Heart right ventricle (tissue), 16 donors: ENCODE measurements around the gene TERF2IP. TPM values are rescaled to one million over a fixed set of nuclear protein-coding genes. Genes with fewer than 3 reads are reported as not detected.

Source experiments
- ATAC-seq, 8 donors: fragments of 200-7000 bp; cut with Tn5 transposase; one replicate each; pipeline ENCODE4 v1.9.1; 2020; ENCODE audit warnings: mild to moderate bottlenecking in 8 of 8, moderate library complexity in 8 of 8, moderate number of reproducible peaks in 1 of 8
- DNase-seq, 2 donors: peaks; one replicate each; pipeline ENCODE4 v3.0.0-alpha.2; 2020
- H3K27ac ChIP-seq, 10 donors: fragments of 200-600 bp; sonication (generic) in 2 of 10; one replicate each; pipeline versions ENCODE4 v1.5.0 to v1.8.0; 2020 to 2022; ENCODE audit warnings: mild to moderate bottlenecking in 3 of 10
- H3K27me3 ChIP-seq, 7 donors: fragments of 200-600 bp; one replicate each; pipeline ENCODE4 v1.8.0; 2021 to 2022; ENCODE audit warnings: mild to moderate bottlenecking in 2 of 7
- H3K36me3 ChIP-seq, 9 donors: fragments of 200-600 bp; sonication (generic) in 1 of 9; one replicate each; pipeline versions ENCODE4 v1.5.0 to v1.8.0; 2020 to 2022; ENCODE audit warnings: mild to moderate bottlenecking in 2 of 9
- H3K4me1 ChIP-seq, 9 donors: fragments of 200-600 bp; sonication (generic) in 1 of 9; one replicate each; pipeline versions ENCODE4 v1.5.0 to v1.8.0; 2020 to 2022; ENCODE audit warnings: mild to moderate bottlenecking in 4 of 9
- H3K4me3 ChIP-seq, 10 donors: fragments of 200-600 bp; sonication (generic) in 2 of 10; one replicate each; pipeline versions ENCODE4 v1.5.0 to v1.8.0; 2020 to 2022; ENCODE audit warnings: mild to moderate bottlenecking in 7 of 10, moderate library complexity in 2 of 10
- H3K9me3 ChIP-seq, 11 donors: fragments of 200-600 bp in 10 of 11; sonication (generic) in 2 of 11; one replicate each; pipeline versions ENCODE4 v1.5.0 to v1.8.0; 2013 to 2022; ENCODE audit warnings: mild to moderate bottlenecking in 2 of 11, control low read depth in 1 of 11, moderate library complexity in 1 of 11
- CTCF ChIP-seq, 9 donors: fragments of 200-600 bp; sonication (generic) in 2 of 9; IDR thresholded peaks; one replicate each; pipeline versions ENCODE4 v1.5.0 to v1.8.0; 2021 to 2022; ENCODE audit warnings: antibody characterized with exemption in 9 of 9, mild to moderate bottlenecking in 5 of 9, moderate library complexity in 1 of 9
- WGBS, 2 donors: extraction: QIAGEN DNeasy Blood & Tissue Kit; methylation state at CpG; one replicate each; pipeline ENCODE4 v1.1.7; 2013; ENCODE audit warnings: inconsistent platforms in 1 of 2; 5-methylcytosine and 5-hydroxymethylcytosine counted together
- intact Hi-C, 10 donors: fragments of 100-400 bp; cut with DNase I; formaldehyde crosslinking; loops; one replicate each; pipeline versions ENCODE4 v1.11.1 to v1.14.2; 2022
- polyA plus RNA-seq, 2 donors: library from polyadenylated mRNA; stranded (reverse); fragments of 200-250 nt; gene quantifications; one replicate each; pipeline ENCODE4 v1.2.3, GENCODE V29; 2013
- total RNA-seq, 10 donors: library from RNA; stranded (reverse); fragmentation: NEBNext Ultra II Directional in 3 of 10; extraction: Animal tissue kit (Norgen Biotek cat#: 25700) in 3 of 10; gene quantifications; one replicate each; pipeline versions ENCODE4 v1.2.1 to v1.2.4, GENCODE V29; 2021 to 2023
- donor health status: Arrhythmogenic right ventricular cardiomyopathy.
- donor health status: ischemic (EF 13 %, LVEDD 7.1; RV severe dilation, severe dysfunction).
- donor health status: healthy with polysubstance abuse.
- donor health status: DM: no; HTN: yes; CAD: no.
- donor health status: DM: no; HTN: no; CAD: no.
- donor health status: ischemic (EF 25% LVEDD 6.9; RV normal size, moderate dysfunction).
- donor health status: ischemic (EF 25% LVEDD 5.7; RV mildly dilated, moderate dysfunction).
- donor health status: healthy.
- donor health status: DM: yes; HTN: yes; CAD: no.
- donor health status: Ischemic cardiomyopathy.
- donor health status: ischemic (EF 35%, LVEDD 5.7; RV mildly dilated, moderate dysfunction).
- donor health status: nonischemic (EF 11% LVEDD 7.7; RV severe dilation, severe dysfunction).
- donor health status: DM: yes; HTN: yes; CAD: no.
- donor health status: PGD.
- donor health status: ischemic (EF 29% LVEDD 5.4; RV normal size, mild dysfunction).
- donor health status: nonischemic (EF 23%, LVEDD 6.1; RV moderate dilation, normal function).

Gene TERF2IP
- total and polyA plus RNA-seq, 12 donors, result 43.3 to 79.3 (median 64.5) TPM

GRCh38 chr16:75622761-75623605, 24.6 kb upstream of the TERF2IP start, which contains the start of gene ADAT1:
Gene ADAT1 (minus strand): TSS chr16:75623281. CDS start chr16:75620799, 2,482 bp downstream.
- peaks cover 0 to 55% (median 18%) of the 10 kb centered on the region in 9 donors for H3K36me3 ChIP-seq
- ATAC-seq (peak; percentile 97 to 99 (median 98)), DNase-seq (peak; percentile 97 to 98)
- H3K27ac ChIP-seq, result peak within 1 kb of the TSS; percentile 53 to 98 (median 92)
- no peaks in the 10 kb centered on the region for H3K9me3 ChIP-seq
- intact Hi-C loops, result loop anchor here in 9 of 10 donors (1.0 to 10.0 kb wide), 14 partner anchors 24 to 158 kb away; partner anchors contain the start of genes GABARAPL2 (in 5 of the 9), TMEM231 (in 2 of the 9), KARS1 (in 1 of the 9) and TERF2IP (in 1 of the 9)
- no peaks in the 10 kb centered on the region for H3K27me3 ChIP-seq
- WGBS, 2 donors, result 0 to 1% methylated on average over 62 of the region's 62 CpGs
- H3K4me1 ChIP-seq, result peaks cover 0 to 39% (median 24%) of the 10 kb centered on the region in 9 donors
- TF ChIP-seq CTCF (IDR thresholded peaks at IDR 0.05), result peak in 1 of 9 donors; percentile 15
- H3K4me3 ChIP-seq, result peak within 1 kb of the TSS; percentile 57 to 90 (median 72)

GRCh38 chr16:75624921-75625334, 22.6 kb upstream of the TERF2IP start:
- TF ChIP-seq CTCF (IDR thresholded peaks at IDR 0.05), result no peak
- ATAC-seq (no peak), DNase-seq (no peak)
- H3K4me3 ChIP-seq, result no peak overlapping the region
- peaks cover 0 to 46% (median 24%) of the 10 kb centered on the region in 9 donors for H3K4me1 ChIP-seq
- intact Hi-C loops, result loop anchor here in 9 of 10 donors (5.0 to 10.0 kb wide), 8 partner anchors 38 to 153 kb away; partner anchors contain the start of genes GABARAPL2 (in 5 of the 9) and TMEM231 (in 1 of the 9)
- 71 to 78% methylated on average over 4 of the region's 4 CpGs for WGBS, 2 donors
- H3K27me3 ChIP-seq, result no peaks in the 10 kb centered on the region
- peaks cover 0 to 55% (median 31%) of the 10 kb centered on the region in 9 donors for H3K36me3 ChIP-seq
- H3K27ac ChIP-seq, result no peak overlapping the region
- no peaks in the 10 kb centered on the region for H3K9me3 ChIP-seq

GRCh38 chr16:75626806-75627205, 20.8 kb upstream of the TERF2IP start:
- Histone ChIP-seq H3K36me3 (peaks cover 0 to 67% (median 46%) of the 10 kb centered on the region in 9 donors), H3K9me3 (no peaks in the 10 kb centered on the region), H3K4me1 (peaks cover 0 to 28% (median 12%) of the 10 kb centered on the region in 9 donors), H3K27ac (peak overlapping the region in 2 of 10 donors; percentile 21 to 52), H3K4me3 (no peak overlapping the region), H3K27me3 (no peaks in the 10 kb centered on the region)
- ATAC-seq (no peak), DNase-seq (no peak)
- no peak for TF ChIP-seq CTCF (IDR thresholded peaks at IDR 0.05)
- 91 to 92% methylated on average over 4 of the region's 4 CpGs for WGBS, 2 donors
- intact Hi-C loops, result loop anchor here in 5 of 10 donors (10.0 kb wide), 4 partner anchors 62 to 152 kb away; partner anchors contain the start of genes GABARAPL2 (in 2 of the 5) and TMEM231 (in 1 of the 5)

- H3K27ac ChIP-seq, result peak overlapping the region in 4 of 10 donors; percentile 13 to 52 (median 39)
- 41 to 51% methylated on average over 3 of the region's 3 CpGs for WGBS, 2 donors
- ATAC-seq, result no peak
- DNase-seq, result no peak
- peaks cover 0 to 21% (median 5%) of the 10 kb centered on the region in 9 donors for H3K4me1 ChIP-seq
- H3K4me3 ChIP-seq, result no peak overlapping the region
- peaks cover 6 to 78% (median 57%) of the 10 kb centered on the region in 9 donors for H3K36me3 ChIP-seq
- H3K9me3 ChIP-seq, result no peaks in the 10 kb centered on the region
- intact Hi-C loops, result loop anchor here in 5 of 10 donors (10.0 kb wide), 4 partner anchors 63 to 153 kb away; partner anchors contain the start of genes GABARAPL2 (in 2 of the 5) and TMEM231 (in 1 of the 5)
- H3K27me3 ChIP-seq, result no peaks in the 10 kb centered on the region
- TF ChIP-seq CTCF (IDR thresholded peaks at IDR 0.05), result no peak
Measured at GRCh38 chr16:75627851-75628250, 19.7 kb upstream of the TERF2IP start.
